Endothelial cell of umbilical vein (primary cell): ENCODE measurements around the gene CEP78.

ENCODE experiments used
- EZH2 ChIP-seq: IDR thresholded peaks from 2 replicates; pipeline ENCODE4 v1.6.1; 2012; ENCODE audit warnings: borderline replicate concordance, low read depth, mild to moderate bottlenecking, moderate library complexity, low read length, inconsistent platforms; ENCODE audit not compliant: severe bottlenecking
- FOS ChIP-seq: IDR thresholded peaks from 2 replicates; pipeline ENCODE4 v1.6.1; 2011; ENCODE audit warnings: mild to moderate bottlenecking, low read length, moderate library complexity, borderline replicate concordance; ENCODE audit not compliant: insufficient read depth
- GATA2 ChIP-seq: IDR thresholded peaks from 2 replicates; pipeline ENCODE4 v1.7.0; 2011; ENCODE audit warnings: low read depth, mild to moderate bottlenecking, moderate library complexity, mixed read lengths, low read length; ENCODE audit not compliant: insufficient read length, insufficient read depth
- MYC ChIP-seq: IDR thresholded peaks from one replicate; pipeline ENCODE4 v1.6.1; 2011; ENCODE audit warnings: mild to moderate bottlenecking, low read depth, low read length
- POLR2A ChIP-seq: IDR thresholded peaks from 2 replicates; pipeline ENCODE4 v1.6.1; 2012; ENCODE audit warnings: low read depth, mild to moderate bottlenecking, control low read depth, low read length
- POLR2AphosphoS5 ChIP-seq: IDR thresholded peaks from 2 replicates; pipeline ENCODE4 v1.6.1; 2012; ENCODE audit warnings: low read depth, mild to moderate bottlenecking, control low read depth, low read length, moderate library complexity; ENCODE audit not compliant: insufficient read depth
- TF ChIP-seq, protein P1 (sequence below), 2 donors: IDR thresholded peaks; 1 replicate in 1 of 2; 2 replicates in 1 of 2; pipeline ENCODE4 v1.5.1; 2011; ENCODE audit warnings: low read length in 2 of 2, mild to moderate bottlenecking in 2 of 2, moderate library complexity in 2 of 2, control low read depth in 1 of 2, inconsistent platforms in 1 of 2, low read depth in 1 of 2; ENCODE audit not compliant: insufficient read depth in 1 of 2; ENCODE audit errors: extremely low read depth in 1 of 2

DNA sequence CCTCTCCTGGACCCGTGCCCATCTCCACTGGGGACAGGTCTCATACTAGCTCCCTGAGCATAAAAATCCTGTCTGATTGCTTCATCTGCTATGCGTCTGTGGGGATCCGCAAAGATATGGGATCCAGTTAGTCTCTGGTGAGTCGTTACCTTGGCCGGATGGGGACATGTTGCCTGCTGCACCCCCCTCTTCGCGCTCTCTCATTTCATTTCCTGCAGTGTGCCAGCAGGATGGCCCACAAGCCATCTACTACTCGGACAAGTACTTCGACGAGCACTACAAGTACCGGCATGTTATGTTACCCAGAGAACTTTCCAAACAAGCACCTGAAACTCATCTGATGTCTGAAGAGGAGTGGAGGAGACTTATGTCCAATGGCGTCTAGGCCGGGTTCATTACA is 17.0 kb upstream of the CEP78 start:
- TF ChIP-seq POLR2AphosphoS5 (no peak), FOS (no peak), POLR2A (no peak), GATA2 (no peak), EZH2 (no peak), MYC (no peak)
- TF ChIP-seq, protein P1, sequence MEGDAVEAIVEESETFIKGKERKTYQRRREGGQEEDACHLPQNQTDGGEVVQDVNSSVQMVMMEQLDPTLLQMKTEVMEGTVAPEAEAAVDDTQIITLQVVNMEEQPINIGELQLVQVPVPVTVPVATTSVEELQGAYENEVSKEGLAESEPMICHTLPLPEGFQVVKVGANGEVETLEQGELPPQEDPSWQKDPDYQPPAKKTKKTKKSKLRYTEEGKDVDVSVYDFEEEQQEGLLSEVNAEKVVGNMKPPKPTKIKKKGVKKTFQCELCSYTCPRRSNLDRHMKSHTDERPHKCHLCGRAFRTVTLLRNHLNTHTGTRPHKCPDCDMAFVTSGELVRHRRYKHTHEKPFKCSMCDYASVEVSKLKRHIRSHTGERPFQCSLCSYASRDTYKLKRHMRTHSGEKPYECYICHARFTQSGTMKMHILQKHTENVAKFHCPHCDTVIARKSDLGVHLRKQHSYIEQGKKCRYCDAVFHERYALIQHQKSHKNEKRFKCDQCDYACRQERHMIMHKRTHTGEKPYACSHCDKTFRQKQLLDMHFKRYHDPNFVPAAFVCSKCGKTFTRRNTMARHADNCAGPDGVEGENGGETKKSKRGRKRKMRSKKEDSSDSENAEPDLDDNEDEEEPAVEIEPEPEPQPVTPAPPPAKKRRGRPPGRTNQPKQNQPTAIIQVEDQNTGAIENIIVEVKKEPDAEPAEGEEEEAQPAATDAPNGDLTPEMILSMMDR (IDR thresholded peaks at IDR 0.05; ENCODE audit: extremely low read depth in 1 of 2, insufficient read depth in 1 of 2, low read depth in 1 of 2, low read length in 2 of 2), result no peak
